Measurements from ENCODE around the gene CD164L2. TPM values are rescaled to one million over a fixed set of nuclear protein-coding genes. Genes with fewer than 3 reads are reported as not detected.

Gene CD164L2
- total RNA-seq, 1 donor from 2014 or later: not detected

GRCh38 chr1:27331922-27332321 is 51.2 kb downstream of the CD164L2 start:
- Mint-ChIP-seq H3K36me3 (ENCODE audit: low read depth) (peaks cover 5% of the 10 kb centered on the region), H3K27ac (ENCODE audit: unreplicated experiment) (no peak overlapping the region), H3K4me3 (no peak overlapping the region), H3K9me3 (no peaks in the 10 kb centered on the region), H3K4me1 (no peaks in the 10 kb centered on the region), H3K27me3 (ENCODE audit: low read depth) (no peaks in the 10 kb centered on the region)
- no peak for TF ChIP-seq CTCF (conservative IDR thresholded peaks at IDR 0.05)
- DNase-seq (ENCODE audit: low read depth, low spot score): no peak

- Mint-ChIP-seq H3K9me3 (no peaks in the 10 kb centered on the region), H3K27me3 (ENCODE audit: low read depth) (no peaks in the 10 kb centered on the region), H3K36me3 (ENCODE audit: low read depth) (peaks cover 5% of the 10 kb centered on the region), H3K4me3 (no peak overlapping the region), H3K4me1 (no peaks in the 10 kb centered on the region), H3K27ac (ENCODE audit: unreplicated experiment) (no peak overlapping the region)
- no peak for DNase-seq (ENCODE audit: low read depth, low spot score)
- TF ChIP-seq CTCF (conservative IDR thresholded peaks at IDR 0.05): no peak
These were observed 51.7 kb downstream of the CD164L2 start for GRCh38 chr1:27331426-27331825.

GRCh38 chr1:27330786-27331185 is 52.3 kb downstream of the CD164L2 start:
- H3K36me3 Mint-ChIP-seq (ENCODE audit: low read depth): peaks cover 5% of the 10 kb centered on the region
- H3K27ac Mint-ChIP-seq (ENCODE audit: unreplicated experiment): no peak overlapping the region
- no peak overlapping the region for H3K4me3 Mint-ChIP-seq

More at GRCh38 chr1:27330786-27331185, 52.3 kb downstream of the CD164L2 start:
- Mint-ChIP-seq H3K4me1 (no peaks in the 10 kb centered on the region), H3K27me3 (ENCODE audit: low read depth) (no peaks in the 10 kb centered on the region), H3K9me3 (no peaks in the 10 kb centered on the region)
- TF ChIP-seq CTCF (conservative IDR thresholded peaks at IDR 0.05): no peak
- no peak for DNase-seq (ENCODE audit: low read depth, low spot score)

Other genes with a start within 250 kb of the CD164L2 start
- gene SLC9A1, start 228.2 kb downstream of the CD164L2 start, total RNA-seq: 24.2 and 27.1 TPM in 2 replicates
- 25.5 and 26.5 TPM in 2 replicates for gene WDTC1, start 148.7 kb downstream of the CD164L2 start, total RNA-seq
- gene TMEM222, start 61.2 kb downstream of the CD164L2 start, total RNA-seq: 46.7 and 46.9 TPM in 2 replicates
- 0.72 and 1.4 TPM in 2 replicates for gene SYTL1, start 41.3 kb downstream of the CD164L2 start, total RNA-seq
- 12.9 and 13.6 TPM in 2 replicates for gene MAP3K6, start 16.4 kb downstream of the CD164L2 start, total RNA-seq
- not detected in 2 replicates for gene FCN3, start 8.5 kb downstream of the CD164L2 start, total RNA-seq
- 6.1 and 7.0 TPM in 2 replicates for gene GPR3, start 9.3 kb upstream of the CD164L2 start, total RNA-seq
- 81.9 and 83.1 TPM in 2 replicates for gene WASF2, start 106.8 kb upstream of the CD164L2 start, total RNA-seq
- gene AHDC1, start 220.8 kb upstream of the CD164L2 start, total RNA-seq: 50.1 and 54.8 TPM in 2 replicates

Measured in neural crest cell (in vitro differentiated cells).